ENCODE data around the gene MOB3A.

Gene MOB3A

DNA sequence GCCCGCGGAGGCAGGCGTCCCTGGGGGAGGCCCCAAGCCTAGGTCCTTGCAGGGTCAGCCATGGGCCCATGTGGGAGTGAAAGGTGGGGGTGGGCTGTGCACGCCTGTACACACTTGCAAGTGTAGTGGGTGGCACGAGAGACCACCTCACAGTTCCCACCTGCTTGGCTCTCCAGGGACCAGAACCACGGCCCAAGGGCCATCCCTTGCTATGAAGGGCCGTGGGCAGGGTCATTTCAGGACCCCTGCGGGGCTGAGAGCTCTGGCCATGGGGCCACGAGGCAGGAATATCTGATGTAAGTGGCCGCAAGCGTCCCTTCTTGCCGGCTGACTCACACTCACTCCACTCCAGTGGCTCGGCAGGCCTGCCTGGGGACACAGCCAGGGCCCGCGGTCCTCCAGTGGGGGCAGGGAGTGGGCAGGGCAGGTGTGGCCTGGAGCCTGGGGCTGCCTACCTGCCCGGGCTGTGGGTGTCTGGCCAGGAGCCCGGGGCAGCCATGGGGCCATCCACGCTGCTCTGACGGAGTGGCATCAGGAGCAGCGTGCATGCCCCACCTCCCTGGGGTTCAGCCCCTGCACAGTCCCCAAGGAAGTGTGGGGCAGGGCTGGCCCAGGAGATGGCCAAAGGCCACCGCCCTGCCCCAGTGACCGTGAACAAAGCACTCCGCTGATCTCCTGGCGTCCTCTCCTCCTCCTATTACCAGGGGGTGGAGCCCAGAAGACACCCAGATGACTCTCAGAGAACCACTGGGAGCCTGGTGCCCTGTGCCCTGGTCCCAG, 36.5 kb downstream of the MOB3A start:
- no peak overlapping the region for H3K4me3 ChIP-seq (ENCODE audit: low read depth, low read length)
- in situ Hi-C loops (cut with HindIII; ENCODE audit: low sequenced_read_pairs) = no loop called here
- TF ChIP-seq CTCF (IDR thresholded peaks at IDR 0.05; ENCODE audit: low read depth, low read length, missing control alignments) = no peak
- DNase-seq (ENCODE audit: low read depth) = no peak

GRCh38 chr19:2058570-2059421, 37.3 kb downstream of the MOB3A start:
- in situ Hi-C loops (cut with HindIII; ENCODE audit: low sequenced_read_pairs) = no loop called here
- no peak for TF ChIP-seq CTCF (IDR thresholded peaks at IDR 0.05; ENCODE audit: low read depth, low read length, missing control alignments)
- H3K4me3 ChIP-seq (ENCODE audit: low read depth, low read length) = no peak overlapping the region
- DNase-seq (ENCODE audit: low read depth) = no peak

- in situ Hi-C loops (cut with HindIII; ENCODE audit: low sequenced_read_pairs) = no loop called here
- no peak overlapping the region for H3K4me3 ChIP-seq (ENCODE audit: low read depth, low read length)
- DNase-seq (ENCODE audit: low read depth) = no peak
- TF ChIP-seq CTCF (IDR thresholded peaks at IDR 0.05; ENCODE audit: low read depth, low read length, missing control alignments) = no peak
These were observed 38.3 kb downstream of the MOB3A start for GRCh38 chr19:2057484-2058469.

DNA sequence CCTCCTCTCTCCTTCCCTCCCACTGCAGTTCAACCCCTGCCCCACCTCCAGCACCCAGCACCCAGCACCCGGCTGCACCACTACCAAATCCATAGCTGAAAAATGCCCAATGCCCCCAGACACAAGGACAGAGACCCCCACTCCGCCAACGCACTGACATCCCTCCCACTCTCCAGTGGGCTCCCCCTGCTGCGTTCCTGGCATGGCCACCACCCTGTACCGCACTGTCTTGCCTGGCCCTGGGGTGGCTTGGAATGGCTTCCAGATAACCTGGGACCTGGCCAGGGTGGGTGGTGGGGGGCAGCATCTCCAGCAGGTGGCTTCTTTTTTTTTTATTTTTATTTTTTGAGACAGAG, 39.3 kb downstream of the MOB3A start:
- no peak overlapping the region for H3K4me3 ChIP-seq (ENCODE audit: low read depth, low read length)
- no peak for TF ChIP-seq CTCF (IDR thresholded peaks at IDR 0.05; ENCODE audit: low read depth, low read length, missing control alignments)
- in situ Hi-C loops (cut with HindIII; ENCODE audit: low sequenced_read_pairs) = no loop called here
- no peak for DNase-seq (ENCODE audit: low read depth)

- DNase-seq (ENCODE audit: low read depth) = no peak
- H3K4me3 ChIP-seq (ENCODE audit: low read depth, low read length) = no peak overlapping the region
These were observed 39.9 kb downstream of the MOB3A start for GRCh38 chr19:2055931-2056836.

More at GRCh38 chr19:2055931-2056836, 39.9 kb downstream of the MOB3A start:
- no peak for TF ChIP-seq CTCF (IDR thresholded peaks at IDR 0.05; ENCODE audit: low read depth, low read length, missing control alignments)
- in situ Hi-C loops (cut with HindIII; ENCODE audit: low sequenced_read_pairs) = no loop called here
